ENCODE results near the gene CCDC82.
A peak's percentile ranks its signal among the peaks of the same experiment; 100 is the strongest.

The CCDC82 gene

DNA sequence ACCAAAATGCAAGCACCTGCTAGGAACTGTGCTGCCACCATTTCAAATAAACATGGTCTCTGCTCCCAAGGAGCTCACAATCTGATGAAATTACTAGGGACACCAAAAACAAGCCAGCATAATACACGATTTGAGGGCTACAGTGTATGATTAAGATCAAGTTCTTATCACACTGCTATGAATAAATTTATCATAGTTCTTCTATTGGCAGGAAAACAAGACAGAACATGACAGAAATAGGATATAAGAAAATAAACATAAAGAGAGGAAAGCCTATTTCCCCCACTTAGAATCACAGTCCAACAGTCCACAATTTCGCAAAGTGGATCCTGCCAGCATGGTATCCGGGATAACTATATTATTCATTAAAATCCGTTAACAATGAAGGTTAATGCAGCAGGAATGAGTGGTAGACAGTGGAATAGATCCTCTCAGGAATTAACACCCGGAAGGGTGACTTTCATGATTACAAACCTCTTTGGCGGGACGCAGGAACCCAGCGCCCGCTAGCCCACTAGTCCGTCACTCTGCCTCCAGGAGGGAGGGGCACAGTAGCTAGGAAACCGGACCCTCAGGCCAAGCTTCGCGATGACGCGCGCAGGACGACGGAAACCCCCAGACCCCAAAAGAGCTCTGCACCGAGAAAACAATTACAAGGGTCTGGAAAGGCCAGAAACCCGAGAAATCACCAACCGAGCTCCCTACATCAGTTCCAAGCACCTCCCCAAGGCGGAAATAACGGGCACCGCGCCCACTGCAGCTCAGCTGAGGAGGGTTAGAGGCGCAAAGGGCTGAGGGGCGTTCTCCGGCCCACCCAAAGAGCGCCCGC is 607 bp downstream of the CCDC82 start:
- DNase-seq (ENCODE audit: low read depth in 2 of 2) = no peak
- peak overlapping the region; percentile 91 to 92 for H3K4me3 ChIP-seq (replicated peaks in 1 of 2; ENCODE audit: low read depth in 2 of 2, low read length in 2 of 2)
- TF ChIP-seq, protein P1, sequence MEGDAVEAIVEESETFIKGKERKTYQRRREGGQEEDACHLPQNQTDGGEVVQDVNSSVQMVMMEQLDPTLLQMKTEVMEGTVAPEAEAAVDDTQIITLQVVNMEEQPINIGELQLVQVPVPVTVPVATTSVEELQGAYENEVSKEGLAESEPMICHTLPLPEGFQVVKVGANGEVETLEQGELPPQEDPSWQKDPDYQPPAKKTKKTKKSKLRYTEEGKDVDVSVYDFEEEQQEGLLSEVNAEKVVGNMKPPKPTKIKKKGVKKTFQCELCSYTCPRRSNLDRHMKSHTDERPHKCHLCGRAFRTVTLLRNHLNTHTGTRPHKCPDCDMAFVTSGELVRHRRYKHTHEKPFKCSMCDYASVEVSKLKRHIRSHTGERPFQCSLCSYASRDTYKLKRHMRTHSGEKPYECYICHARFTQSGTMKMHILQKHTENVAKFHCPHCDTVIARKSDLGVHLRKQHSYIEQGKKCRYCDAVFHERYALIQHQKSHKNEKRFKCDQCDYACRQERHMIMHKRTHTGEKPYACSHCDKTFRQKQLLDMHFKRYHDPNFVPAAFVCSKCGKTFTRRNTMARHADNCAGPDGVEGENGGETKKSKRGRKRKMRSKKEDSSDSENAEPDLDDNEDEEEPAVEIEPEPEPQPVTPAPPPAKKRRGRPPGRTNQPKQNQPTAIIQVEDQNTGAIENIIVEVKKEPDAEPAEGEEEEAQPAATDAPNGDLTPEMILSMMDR (IDR thresholded peaks at IDR 0.05; ENCODE audit: low read depth, low read length) = no peak

DNA sequence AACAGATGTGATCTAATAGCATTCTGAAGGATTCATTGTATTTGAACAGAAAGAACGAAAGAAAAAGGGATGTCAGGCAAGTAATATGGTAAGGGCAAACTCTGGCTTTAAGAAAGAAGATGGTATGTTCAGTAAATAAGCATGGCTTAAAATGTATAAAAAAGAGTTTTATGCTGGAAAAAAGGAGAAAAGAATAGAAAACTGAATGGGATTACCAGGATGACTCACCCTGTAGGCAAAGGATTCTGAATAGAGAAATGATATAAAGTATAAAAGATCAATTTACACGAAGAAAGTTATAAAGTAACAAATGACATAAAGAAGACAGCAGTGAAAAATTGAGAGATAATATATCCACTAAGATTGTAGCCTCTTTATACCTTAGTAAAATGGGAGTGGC is 4.5 kb downstream of the CCDC82 start:
- TF ChIP-seq, protein P1 (IDR thresholded peaks at IDR 0.05; ENCODE audit: low read depth, low read length) = no peak
- H3K4me3 ChIP-seq (replicated peaks in 1 of 2; ENCODE audit: low read depth in 2 of 2, low read length in 2 of 2) = no peak overlapping the region
- no peak for DNase-seq (ENCODE audit: low read depth in 2 of 2)

DNA sequence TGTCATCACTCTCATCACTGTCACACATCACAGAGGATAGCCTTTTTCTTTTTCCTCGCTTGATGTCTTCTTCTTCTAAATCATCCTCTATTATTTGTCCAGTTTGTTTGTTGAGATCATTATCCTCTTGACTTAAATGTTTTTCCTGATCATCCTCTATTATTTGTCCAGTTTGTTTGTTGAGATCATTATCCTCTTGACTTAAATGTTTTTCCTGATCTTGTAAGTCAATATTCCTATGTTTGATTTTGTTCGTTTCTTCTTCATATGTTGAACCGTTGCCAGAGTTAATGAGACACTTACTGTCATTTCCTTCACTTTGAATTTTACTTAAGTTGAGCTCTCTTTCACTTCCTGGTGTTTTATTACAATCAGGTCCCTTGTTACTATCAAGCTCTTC is 5.6 kb downstream of the CCDC82 start:
- DNase-seq (ENCODE audit: low read depth in 2 of 2) = no peak
- TF ChIP-seq, protein P1 (IDR thresholded peaks at IDR 0.05; ENCODE audit: low read depth, low read length) = no peak
- no peak overlapping the region for H3K4me3 ChIP-seq (replicated peaks in 1 of 2; ENCODE audit: low read depth in 2 of 2, low read length in 2 of 2)

DNA sequence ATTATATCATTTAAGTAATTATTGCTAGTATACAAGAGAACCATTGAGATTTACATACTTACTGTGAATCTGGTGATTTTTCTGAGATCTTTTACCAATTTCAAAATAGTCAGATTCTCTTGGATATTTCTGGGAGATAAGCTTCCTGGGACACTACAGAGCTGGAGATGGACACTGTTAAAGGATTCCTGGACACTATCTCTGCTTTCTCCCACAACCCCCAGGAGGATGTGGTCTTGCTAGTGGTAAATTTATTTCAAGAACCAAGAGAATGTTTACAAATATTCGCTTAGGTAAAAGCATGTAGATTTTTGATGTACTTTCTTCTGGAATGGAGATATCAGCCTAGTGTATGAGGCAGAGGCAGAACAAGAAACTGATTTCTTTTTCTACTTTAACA is 12.9 kb downstream of the CCDC82 start:
- no peak for DNase-seq (ENCODE audit: low read depth in 2 of 2)
- no peak overlapping the region for H3K4me3 ChIP-seq (replicated peaks in 1 of 2; ENCODE audit: low read depth in 2 of 2, low read length in 2 of 2)
- TF ChIP-seq, protein P1 (IDR thresholded peaks at IDR 0.05; ENCODE audit: low read depth, low read length) = no peak

DNA sequence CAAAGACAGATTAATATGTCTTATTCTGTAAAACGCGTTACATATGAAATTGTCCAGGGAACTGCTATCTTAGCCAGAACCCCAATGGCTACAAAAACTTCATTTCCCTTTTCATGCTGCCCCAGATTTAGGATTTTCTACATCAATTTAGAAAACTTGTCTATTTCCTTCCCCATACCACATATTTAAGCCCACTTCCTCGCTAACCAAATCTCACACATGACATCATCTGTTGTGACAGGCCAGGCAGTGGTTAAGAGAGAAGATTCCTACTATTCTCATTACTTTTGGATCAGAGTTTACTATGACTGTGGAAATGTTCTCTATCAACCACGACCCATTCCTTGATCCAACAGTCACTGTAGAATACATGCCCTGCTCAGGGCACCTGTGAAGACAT is 15.9 kb downstream of the CCDC82 start:
- no peak for DNase-seq (ENCODE audit: low read depth in 2 of 2)
- TF ChIP-seq, protein P1 (IDR thresholded peaks at IDR 0.05; ENCODE audit: low read depth, low read length) = no peak

DNA sequence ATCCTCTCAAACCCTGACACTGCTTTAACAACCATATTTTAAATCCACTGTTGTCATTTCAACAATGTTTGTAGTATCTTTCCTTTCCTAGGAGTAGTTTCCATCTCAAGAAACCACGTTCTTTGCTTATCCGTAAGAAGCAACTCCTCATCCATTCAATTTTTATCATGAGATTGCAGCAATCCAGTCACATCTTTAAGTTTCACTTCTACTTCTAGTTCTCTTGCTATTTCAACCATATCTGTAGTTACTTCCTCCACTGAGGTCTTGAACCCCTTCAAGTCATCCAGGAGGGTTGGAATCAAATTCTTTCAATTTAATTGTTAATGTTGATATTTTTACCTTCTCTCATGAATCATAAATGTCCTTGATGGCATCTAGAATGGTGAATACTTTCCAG is 22.4 kb downstream of the CCDC82 start:
- no peak overlapping the region for H3K4me3 ChIP-seq (replicated peaks in 1 of 2; ENCODE audit: low read depth in 2 of 2, low read length in 2 of 2)
- DNase-seq (ENCODE audit: low read depth in 2 of 2) = no peak

More for the DNA sequence above, 15.9 kb downstream of the CCDC82 start:
- H3K4me3 ChIP-seq (replicated peaks in 1 of 2; ENCODE audit: low read depth in 2 of 2, low read length in 2 of 2) = no peak overlapping the region

More for the DNA sequence above, 22.4 kb downstream of the CCDC82 start:
- TF ChIP-seq, protein P1 (IDR thresholded peaks at IDR 0.05; ENCODE audit: low read depth, low read length) = no peak
